Activated CD8-positive, alpha-beta T cell treated with anti-CD3 and anti-CD28 coated beads, Interleukin-2, amount 10 ng/mL, durations not matched to agents 7 days and 5 days (primary cell): ENCODE data around the gene PTPRK. TPM values are rescaled to one million over a fixed set of nuclear protein-coding genes. Genes with fewer than 3 reads are reported as not detected.

Experiments used
- ATAC-seq: fragments of 150-1000 bp; cut with Tn5 transposase; one replicate; pipeline ENCODE4 v1.10.0; 2021; ENCODE audit warnings: moderate library complexity
- CTCF ChIA-PET: fragments of 350-600 bp; sonication (Branson Sonifier 250); formaldehyde crosslinking; loops from one replicate; lab custom pipeline; 2021; ENCODE audit warnings: antibody characterized with exemption; lab: Charles Lee
- POLR2A ChIA-PET: fragments of 350-600 bp; sonication (Branson Sonifier 250); formaldehyde crosslinking; loops from one replicate; lab custom pipeline; 2021; ENCODE audit warnings: antibody characterized with exemption; lab: Charles Lee
- DNase-seq: peaks from one replicate; pipeline ENCODE4 v3.0.0-alpha.2; 2020
- H3K27ac Mint-ChIP-seq: one replicate; pipeline ENCODE4 v1.8.0; 2021; ENCODE audit warnings: mild to moderate bottlenecking, mixed read lengths
- H3K27me3 Mint-ChIP-seq: one replicate; pipeline ENCODE4 v1.8.0; 2021; ENCODE audit warnings: low read depth, mixed read lengths
- H3K36me3 Mint-ChIP-seq: one replicate; pipeline ENCODE4 v1.8.0; 2021; ENCODE audit warnings: low read depth, mixed read lengths
- H3K4me1 Mint-ChIP-seq: one replicate; pipeline ENCODE4 v1.8.0; 2021; ENCODE audit warnings: low read depth, mixed read lengths
- H3K4me3 Mint-ChIP-seq: one replicate; pipeline ENCODE4 v1.8.0; 2021; ENCODE audit warnings: mild to moderate bottlenecking, mixed read lengths
- H3K9me3 Mint-ChIP-seq: one replicate; pipeline ENCODE4 v1.8.0; 2022; ENCODE audit warnings: mixed read lengths; ENCODE audit not compliant: insufficient read depth
- total RNA-seq, 2 experiments: library from RNA; stranded (reverse); gene quantifications; one replicate each; pipeline ENCODE4 v1.2.3, GENCODE V29; 2021

The PTPRK gene
- total RNA-seq, 2 experiments from 2014 or later = 3.1 to 3.6 TPM

- POLR2A ChIA-PET = no interaction called here
- Mint-ChIP-seq H3K4me3 (no peak overlapping the region), H3K4me1 (no peaks in the 10 kb centered on the region), H3K36me3 (no peaks in the 10 kb centered on the region), H3K9me3 (no peaks in the 10 kb centered on the region), H3K27me3 (no peaks in the 10 kb centered on the region), H3K27ac (no peak overlapping the region)
- DNase-seq (no peak), ATAC-seq (no peak)
- CTCF ChIA-PET = interaction anchor here (1.6 kb wide), 1 partner anchor 8 kb away, joined by 3 read pairs; no protein-coding TSS in a partner anchor
These were observed 119.5 kb downstream of the PTPRK start for GRCh38 chr6:128400875-128401274.

GRCh38 chr6:128397996-128398395 lies 122.4 kb downstream of the PTPRK start:
- ATAC-seq (no peak), DNase-seq (no peak)
- Mint-ChIP-seq H3K4me1 (no peaks in the 10 kb centered on the region), H3K9me3 (no peaks in the 10 kb centered on the region), H3K27ac (no peak overlapping the region), H3K4me3 (no peak overlapping the region), H3K27me3 (no peaks in the 10 kb centered on the region), H3K36me3 (no peaks in the 10 kb centered on the region)
- CTCF ChIA-PET = no interaction called here
- POLR2A ChIA-PET = no interaction called here

- no peaks in the 10 kb centered on the region for H3K9me3 Mint-ChIP-seq
- no peak for ATAC-seq
- CTCF ChIA-PET = no interaction called here
These were observed 124.8 kb downstream of the PTPRK start for GRCh38 chr6:128395596-128395995.

GRCh38 chr6:128395188-128395587 lies 125.2 kb downstream of the PTPRK start:
- H3K4me3 Mint-ChIP-seq = no peak overlapping the region
- H3K27ac Mint-ChIP-seq = no peak overlapping the region
- DNase-seq = no peak
- no peaks in the 10 kb centered on the region for H3K27me3 Mint-ChIP-seq
- no peak for ATAC-seq
- no peaks in the 10 kb centered on the region for H3K9me3 Mint-ChIP-seq
- ChIA-PET POLR2A (no interaction called here), CTCF (no interaction called here)
- no peaks in the 10 kb centered on the region for H3K36me3 Mint-ChIP-seq
- no peaks in the 10 kb centered on the region for H3K4me1 Mint-ChIP-seq

More at GRCh38 chr6:128395596-128395995, 124.8 kb downstream of the PTPRK start:
- DNase-seq = no peak
- Mint-ChIP-seq H3K4me3 (no peak overlapping the region), H3K27ac (no peak overlapping the region), H3K27me3 (no peaks in the 10 kb centered on the region), H3K36me3 (no peaks in the 10 kb centered on the region), H3K4me1 (no peaks in the 10 kb centered on the region)
- POLR2A ChIA-PET = no interaction called here

GRCh38 chr6:128394167-128394566 lies 126.2 kb downstream of the PTPRK start:
- ATAC-seq (no peak), DNase-seq (no peak)
- ChIA-PET CTCF (no interaction called here), POLR2A (no interaction called here)
- Mint-ChIP-seq H3K27me3 (no peaks in the 10 kb centered on the region), H3K36me3 (no peaks in the 10 kb centered on the region), H3K4me3 (no peak overlapping the region), H3K9me3 (no peaks in the 10 kb centered on the region), H3K27ac (no peak overlapping the region), H3K4me1 (no peaks in the 10 kb centered on the region)

GRCh38 chr6:128389820-128390534 lies 130.4 kb downstream of the PTPRK start:
- ChIA-PET POLR2A (no interaction called here), CTCF (no interaction called here)
- Mint-ChIP-seq H3K9me3 (no peaks in the 10 kb centered on the region), H3K36me3 (no peaks in the 10 kb centered on the region), H3K27me3 (no peaks in the 10 kb centered on the region), H3K4me1 (no peaks in the 10 kb centered on the region), H3K27ac (no peak overlapping the region), H3K4me3 (no peak overlapping the region)
- no peak for DNase-seq
- ATAC-seq = no peak

GRCh38 chr6:128388380-128388779 lies 132.0 kb downstream of the PTPRK start:
- no peak for ATAC-seq
- H3K4me3 Mint-ChIP-seq = no peak overlapping the region
- ChIA-PET CTCF (no interaction called here), POLR2A (no interaction called here)
- no peak for DNase-seq
- H3K36me3 Mint-ChIP-seq = no peaks in the 10 kb centered on the region
- H3K27me3 Mint-ChIP-seq = no peaks in the 10 kb centered on the region
- H3K9me3 Mint-ChIP-seq = no peaks in the 10 kb centered on the region
- H3K4me1 Mint-ChIP-seq = no peaks in the 10 kb centered on the region
- H3K27ac Mint-ChIP-seq = no peak overlapping the region

GRCh38 chr6:128380891-128381290 lies 139.5 kb downstream of the PTPRK start:
- Mint-ChIP-seq H3K9me3 (no peaks in the 10 kb centered on the region), H3K27me3 (no peaks in the 10 kb centered on the region), H3K4me1 (no peaks in the 10 kb centered on the region), H3K27ac (no peak overlapping the region), H3K36me3 (peaks cover 3% of the 10 kb centered on the region), H3K4me3 (no peak overlapping the region)
- DNase-seq (no peak), ATAC-seq (no peak)
- CTCF ChIA-PET = no interaction called here
- POLR2A ChIA-PET = no interaction called here

- peaks cover 3% of the 10 kb centered on the region for H3K36me3 Mint-ChIP-seq
- CTCF ChIA-PET = no interaction called here
These were observed 140.8 kb downstream of the PTPRK start for GRCh38 chr6:128379577-128379976.

GRCh38 chr6:128376952-128377503 lies 143.4 kb downstream of the PTPRK start:
- no peaks in the 10 kb centered on the region for H3K4me1 Mint-ChIP-seq
- no peak overlapping the region for H3K27ac Mint-ChIP-seq
- DNase-seq (no peak), ATAC-seq (no peak)
- H3K9me3 Mint-ChIP-seq = no peaks in the 10 kb centered on the region
- CTCF ChIA-PET = no interaction called here
- no peaks in the 10 kb centered on the region for H3K27me3 Mint-ChIP-seq
- H3K36me3 Mint-ChIP-seq = peaks cover 3% of the 10 kb centered on the region
- H3K4me3 Mint-ChIP-seq = no peak overlapping the region
- POLR2A ChIA-PET = no interaction called here

More at GRCh38 chr6:128379577-128379976, 140.8 kb downstream of the PTPRK start:
- Mint-ChIP-seq H3K27me3 (no peaks in the 10 kb centered on the region), H3K27ac (no peak overlapping the region), H3K4me1 (no peaks in the 10 kb centered on the region), H3K9me3 (no peaks in the 10 kb centered on the region), H3K4me3 (no peak overlapping the region)
- no peak for DNase-seq
- POLR2A ChIA-PET = no interaction called here
- ATAC-seq = no peak

- Mint-ChIP-seq H3K9me3 (no peaks in the 10 kb centered on the region), H3K36me3 (no peaks in the 10 kb centered on the region), H3K4me1 (no peaks in the 10 kb centered on the region), H3K27ac (no peak overlapping the region), H3K27me3 (no peaks in the 10 kb centered on the region), H3K4me3 (no peak overlapping the region)
- POLR2A ChIA-PET = no interaction called here
- no peak for DNase-seq
- CTCF ChIA-PET = no interaction called here
- no peak for ATAC-seq
These were observed 149.3 kb downstream of the PTPRK start for GRCh38 chr6:128371136-128371535.

- POLR2A ChIA-PET = no interaction called here
- H3K36me3 Mint-ChIP-seq = no peaks in the 10 kb centered on the region
- CTCF ChIA-PET = no interaction called here
- H3K4me3 Mint-ChIP-seq = no peak overlapping the region
- no peaks in the 10 kb centered on the region for H3K4me1 Mint-ChIP-seq
- ATAC-seq (no peak), DNase-seq (no peak)
- H3K9me3 Mint-ChIP-seq = no peaks in the 10 kb centered on the region
- no peaks in the 10 kb centered on the region for H3K27me3 Mint-ChIP-seq
- no peak overlapping the region for H3K27ac Mint-ChIP-seq
These were observed 150.3 kb downstream of the PTPRK start for GRCh38 chr6:128370072-128370471.
